Measurements from ENCODE around the gene ADGRF1. TPM values are rescaled to one million over a fixed set of nuclear protein-coding genes. Genes with fewer than 3 reads are reported as not detected.
"Not testable (repeated sequence)": the region's sequence is repeated elsewhere in the genome, so short reads cannot be mapped to it uniquely, and the experiment has no call there.

The ADGRF1 gene
- not detected for total RNA-seq

- no peak within 1 kb of the TSS for H3K4me3 Mint-ChIP-seq
- peaks cover 5% of the 10 kb centered on the region for H3K27me3 Mint-ChIP-seq
- no peak within 1 kb of the TSS for H3K27ac Mint-ChIP-seq
- no peaks in the 10 kb centered on the region for H3K36me3 Mint-ChIP-seq
- CTCF ChIA-PET, result interaction anchor here (0.6 kb wide), 1 partner anchor 11 kb away, joined by 3 read pairs; no protein-coding TSS in a partner anchor
- DNase-seq (no peak), ATAC-seq (no peak)
- no peaks in the 10 kb centered on the region for H3K4me1 Mint-ChIP-seq
- no peaks in the 10 kb centered on the region for H3K9me3 Mint-ChIP-seq (ENCODE audit: low read depth)
These were observed at the start of gene ADGRF1 for GRCh38 chr6:47042275-47042791. ADGRF1 (minus strand) TSS chr6:47042332; CDS start chr6:47029061, 13,271 bp downstream.

DNA sequence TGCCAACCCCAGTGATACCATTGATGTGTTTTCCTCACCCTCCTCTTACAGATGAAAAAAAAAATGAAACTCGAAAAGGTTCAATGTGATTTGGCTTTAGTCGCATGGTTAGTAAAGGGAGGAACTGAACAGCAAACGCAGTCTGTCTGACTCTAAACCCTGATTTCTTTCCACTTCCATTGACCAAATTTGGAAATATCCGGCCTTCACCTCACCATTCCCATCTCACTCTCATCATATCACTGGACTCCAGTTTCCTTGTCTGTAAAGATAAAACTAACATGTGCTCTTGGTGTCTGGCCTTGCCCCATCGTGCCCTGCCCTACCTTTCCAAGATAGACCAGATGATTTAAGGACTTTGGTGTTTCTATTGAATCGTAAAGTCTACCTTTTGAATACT, 48.7 kb upstream of the ADGRF1 start:
- no peaks in the 10 kb centered on the region for H3K9me3 Mint-ChIP-seq (ENCODE audit: low read depth)
- no peak for DNase-seq
- ATAC-seq, result no peak
- CTCF ChIA-PET, result no interaction called here
- no peaks in the 10 kb centered on the region for H3K27me3 Mint-ChIP-seq
- H3K36me3 Mint-ChIP-seq, result no peaks in the 10 kb centered on the region
- no peak overlapping the region for H3K4me3 Mint-ChIP-seq
- no peak overlapping the region for H3K27ac Mint-ChIP-seq
- no peaks in the 10 kb centered on the region for H3K4me1 Mint-ChIP-seq

DNA sequence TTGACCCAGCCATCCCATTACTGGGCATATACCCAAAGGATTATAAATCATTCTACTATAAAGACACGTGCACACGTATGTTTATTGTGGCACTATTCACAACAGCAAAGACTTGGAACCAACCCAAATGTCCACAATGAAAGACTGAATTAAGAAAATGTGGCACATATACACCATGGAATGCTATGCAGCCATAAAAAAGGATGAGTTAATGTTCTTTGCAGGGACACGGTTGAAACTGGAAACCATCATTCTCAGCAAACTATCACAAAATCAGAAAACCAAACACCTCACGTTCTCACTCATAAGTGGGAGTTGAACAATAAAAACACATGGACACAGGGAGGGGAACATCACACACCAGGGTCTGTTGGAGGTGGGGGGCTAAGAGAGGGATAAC, 47.3 kb upstream of the ADGRF1 start:
- H3K4me1 Mint-ChIP-seq; H3K4me3 Mint-ChIP-seq; H3K27me3 Mint-ChIP-seq; CTCF ChIA-PET; H3K9me3 Mint-ChIP-seq (ENCODE audit: low read depth); H3K27ac Mint-ChIP-seq; DNase-seq; H3K36me3 Mint-ChIP-seq; ATAC-seq: not testable (repeated sequence)

GRCh38 chr6:47086051-47086770, 44.1 kb upstream of the ADGRF1 start:
- no peaks in the 10 kb centered on the region for H3K4me1 Mint-ChIP-seq
- no peaks in the 10 kb centered on the region for H3K9me3 Mint-ChIP-seq (ENCODE audit: low read depth)
- no peak overlapping the region for H3K4me3 Mint-ChIP-seq
- H3K27ac Mint-ChIP-seq, result no peak overlapping the region
- H3K27me3 Mint-ChIP-seq, result peaks cover 2% of the 10 kb centered on the region
- no peak for ATAC-seq
- no peak for DNase-seq
- CTCF ChIA-PET, result no interaction called here
- H3K36me3 Mint-ChIP-seq, result no peaks in the 10 kb centered on the region

GRCh38 chr6:47084610-47085009, 42.5 kb upstream of the ADGRF1 start:
- CTCF ChIA-PET, result no interaction called here
- H3K9me3 Mint-ChIP-seq (ENCODE audit: low read depth), result no peaks in the 10 kb centered on the region
- no peaks in the 10 kb centered on the region for H3K4me1 Mint-ChIP-seq
- H3K27me3 Mint-ChIP-seq, result peaks cover 2% of the 10 kb centered on the region
- ATAC-seq, result no peak
- DNase-seq, result no peak
- no peak overlapping the region for H3K4me3 Mint-ChIP-seq
- no peak overlapping the region for H3K27ac Mint-ChIP-seq
- H3K36me3 Mint-ChIP-seq, result no peaks in the 10 kb centered on the region

GRCh38 chr6:47083586-47084047, 41.5 kb upstream of the ADGRF1 start:
- Mint-ChIP-seq H3K27ac (no peak overlapping the region), H3K27me3 (peaks cover 2% of the 10 kb centered on the region), H3K9me3 (ENCODE audit: low read depth) (no peaks in the 10 kb centered on the region), H3K4me3 (no peak overlapping the region), H3K36me3 (no peaks in the 10 kb centered on the region), H3K4me1 (no peaks in the 10 kb centered on the region)
- DNase-seq (no peak), ATAC-seq (no peak)
- CTCF ChIA-PET, result no interaction called here

- Mint-ChIP-seq H3K27me3 (peaks cover 14% of the 10 kb centered on the region), H3K4me1 (no peaks in the 10 kb centered on the region), H3K4me3 (no peak overlapping the region), H3K27ac (no peak overlapping the region), H3K36me3 (no peaks in the 10 kb centered on the region), H3K9me3 (ENCODE audit: low read depth) (no peaks in the 10 kb centered on the region)
- CTCF ChIA-PET, result no interaction called here
- DNase-seq, result no peak
- ATAC-seq, result no peak
These were observed 38.0 kb upstream of the ADGRF1 start for GRCh38 chr6:47080083-47080596.

DNA sequence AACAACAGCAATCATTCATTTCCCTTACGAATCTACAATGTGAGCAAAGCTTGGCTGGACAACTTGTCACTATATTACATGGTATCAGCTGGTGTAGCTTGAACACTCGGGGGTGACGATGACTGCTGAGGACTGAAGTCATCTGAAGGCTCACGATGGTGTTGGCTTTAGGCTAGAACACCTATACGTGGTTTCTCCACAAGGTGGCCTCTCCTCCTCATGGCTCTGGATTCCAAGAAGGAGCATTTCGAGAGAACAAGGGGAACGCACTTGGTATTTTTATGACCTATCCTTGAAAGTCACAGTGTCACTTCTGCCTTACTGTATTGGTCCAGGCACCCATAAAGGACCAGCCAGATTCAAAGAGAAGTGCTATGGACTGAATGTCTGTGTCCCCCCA, 37.5 kb upstream of the ADGRF1 start:
- no peak for ATAC-seq

DNA sequence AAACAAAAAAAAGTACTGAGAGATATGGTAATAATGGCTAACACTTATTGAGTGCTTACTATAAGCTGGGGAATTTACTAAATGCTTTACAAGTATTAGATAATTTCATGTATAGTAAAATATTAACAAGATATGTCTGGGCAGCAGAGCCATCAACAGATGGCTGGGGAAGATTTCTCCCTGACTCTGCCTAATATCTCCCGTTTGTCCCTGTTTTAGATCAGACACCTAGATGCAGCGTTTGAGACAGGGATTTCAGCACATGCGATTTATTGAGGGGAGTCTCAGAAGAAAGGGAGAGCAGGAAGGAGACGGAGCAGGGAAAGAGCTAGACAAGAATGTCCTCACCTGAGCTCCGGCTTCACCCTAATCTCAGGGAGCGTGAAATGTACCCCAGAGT, 36.9 kb upstream of the ADGRF1 start:
- Mint-ChIP-seq H3K27ac (no peak overlapping the region), H3K9me3 (ENCODE audit: low read depth) (no peaks in the 10 kb centered on the region), H3K4me1 (no peaks in the 10 kb centered on the region), H3K4me3 (no peak overlapping the region), H3K27me3 (peaks cover 14% of the 10 kb centered on the region), H3K36me3 (no peaks in the 10 kb centered on the region)
- CTCF ChIA-PET, result no interaction called here
- DNase-seq, result no peak
- ATAC-seq, result no peak

More for the DNA sequence above, 37.5 kb upstream of the ADGRF1 start:
- DNase-seq, result no peak
- Mint-ChIP-seq H3K27ac (no peak overlapping the region), H3K36me3 (no peaks in the 10 kb centered on the region), H3K9me3 (ENCODE audit: low read depth) (no peaks in the 10 kb centered on the region), H3K27me3 (peaks cover 14% of the 10 kb centered on the region), H3K4me1 (no peaks in the 10 kb centered on the region), H3K4me3 (no peak overlapping the region)
- CTCF ChIA-PET, result no interaction called here

DNA sequence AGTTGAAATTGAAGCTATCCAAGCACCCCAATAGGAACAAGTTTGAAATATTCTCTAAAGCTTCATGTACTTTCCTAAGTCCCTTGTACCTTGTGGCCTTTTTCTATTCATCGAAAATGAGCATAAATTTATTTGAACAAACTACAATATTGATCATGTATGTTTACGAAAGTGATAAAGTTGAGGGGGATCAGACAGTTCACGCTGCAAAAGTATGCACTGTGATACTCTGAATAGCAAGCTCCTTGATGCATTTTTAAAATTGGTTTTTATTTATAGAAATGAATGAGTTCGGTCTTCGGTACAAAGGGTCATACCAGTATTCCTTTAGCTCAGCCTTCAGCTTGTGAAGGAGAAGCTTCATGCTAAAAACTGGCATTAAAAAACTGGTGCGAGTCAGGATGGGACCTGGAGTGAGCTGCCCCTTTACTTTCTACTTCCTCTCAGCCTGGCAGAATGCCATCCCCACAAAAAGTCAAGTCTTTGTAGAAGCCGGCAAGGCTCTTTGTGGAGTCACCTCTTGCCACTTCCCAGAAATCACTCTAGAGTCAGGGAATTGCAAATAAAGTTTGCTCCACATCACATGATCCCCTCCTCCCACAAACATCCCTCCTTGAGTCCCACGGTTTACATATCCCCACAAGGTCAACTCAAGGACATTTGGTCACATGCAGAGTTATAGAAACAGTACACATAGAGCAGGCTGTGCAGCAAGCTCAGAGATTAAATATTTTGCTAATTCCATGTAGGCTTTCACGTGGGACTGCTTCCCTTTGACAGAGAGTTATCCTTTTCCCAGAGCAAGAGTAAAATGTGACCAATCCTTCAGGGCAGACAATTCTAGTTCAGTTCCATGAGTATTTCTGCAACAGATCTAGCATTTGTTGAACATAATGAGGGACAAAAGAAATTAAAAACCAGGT, 34.6 kb upstream of the ADGRF1 start:
- CTCF ChIA-PET, result no interaction called here

DNA sequence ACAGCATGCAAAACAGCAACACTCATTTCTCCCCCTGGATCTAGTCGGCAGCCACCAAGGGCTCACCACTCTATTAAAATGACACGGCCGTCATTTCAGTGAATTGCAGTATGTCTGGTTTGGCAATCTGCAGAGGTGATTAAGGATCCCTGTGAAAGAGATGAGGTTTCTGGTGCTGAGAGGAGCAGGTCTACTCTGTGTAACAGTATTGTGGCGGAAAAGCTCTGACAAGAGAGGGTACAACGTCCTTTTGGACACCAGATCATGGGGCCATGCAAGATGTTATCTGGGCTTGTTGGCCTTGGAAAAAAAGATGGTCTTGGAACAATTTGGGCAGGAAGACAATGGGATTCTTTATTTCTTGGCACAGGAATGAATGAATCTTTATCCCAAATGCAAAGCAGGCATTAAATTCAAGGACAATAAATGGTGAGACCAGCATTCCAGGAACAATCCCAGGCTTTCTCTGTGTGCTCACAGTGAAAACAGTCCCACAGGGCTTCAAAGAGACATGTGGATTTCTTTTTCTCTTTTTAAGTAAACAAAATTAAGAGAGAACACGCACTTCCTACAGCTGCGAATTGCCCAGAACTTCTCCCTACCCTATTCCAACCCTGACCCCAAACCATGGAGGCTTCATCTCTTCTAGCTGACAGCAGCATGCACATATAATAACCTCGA, 33.7 kb upstream of the ADGRF1 start:
- Mint-ChIP-seq H3K4me1 (no peaks in the 10 kb centered on the region), H3K4me3 (no peak overlapping the region), H3K9me3 (ENCODE audit: low read depth) (no peaks in the 10 kb centered on the region), H3K36me3 (no peaks in the 10 kb centered on the region), H3K27me3 (peaks cover 12% of the 10 kb centered on the region), H3K27ac (no peak overlapping the region)
- CTCF ChIA-PET, result no interaction called here
- DNase-seq (no peak), ATAC-seq (no peak)

More for the DNA sequence above, 34.6 kb upstream of the ADGRF1 start:
- ATAC-seq, result no peak
- H3K9me3 Mint-ChIP-seq (ENCODE audit: low read depth), result no peaks in the 10 kb centered on the region
- H3K4me3 Mint-ChIP-seq, result no peak overlapping the region
- H3K27me3 Mint-ChIP-seq, result peaks cover 12% of the 10 kb centered on the region
- H3K27ac Mint-ChIP-seq, result no peak overlapping the region
- H3K36me3 Mint-ChIP-seq, result no peaks in the 10 kb centered on the region
- H3K4me1 Mint-ChIP-seq, result no peaks in the 10 kb centered on the region
- DNase-seq, result no peak

DNA sequence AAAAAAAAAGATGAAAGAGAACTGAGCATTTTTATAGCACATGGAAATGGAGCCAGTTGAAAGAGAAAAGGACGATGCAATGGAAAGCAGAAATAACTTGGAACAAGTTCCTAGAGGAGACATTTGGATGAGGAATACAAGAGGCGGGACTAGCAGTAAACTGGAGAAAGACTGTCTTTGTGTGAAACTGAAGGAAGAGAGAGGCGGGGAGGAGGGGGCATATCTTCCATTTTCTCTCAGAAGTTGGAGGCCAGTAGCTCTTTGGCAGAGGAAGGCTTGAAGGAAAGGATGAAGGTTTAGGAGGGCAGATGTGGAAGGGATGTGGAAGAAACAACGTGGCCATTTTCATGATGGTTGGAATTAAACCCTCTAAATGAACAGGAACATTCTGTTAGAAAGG, 33.0 kb upstream of the ADGRF1 start:
- H3K4me3 Mint-ChIP-seq, result no peak overlapping the region
- no peaks in the 10 kb centered on the region for H3K9me3 Mint-ChIP-seq (ENCODE audit: low read depth)
- ATAC-seq (no peak), DNase-seq (no peak)
- H3K36me3 Mint-ChIP-seq, result no peaks in the 10 kb centered on the region
- no peaks in the 10 kb centered on the region for H3K4me1 Mint-ChIP-seq
- H3K27me3 Mint-ChIP-seq, result peaks cover 12% of the 10 kb centered on the region
- CTCF ChIA-PET, result no interaction called here
- H3K27ac Mint-ChIP-seq, result no peak overlapping the region

All from activated CD8-positive, alpha-beta memory T cell treated with anti-CD3 and anti-CD28 coated beads, Interleukin-2, amount 10 ng/mL, durations not matched to agents 7 days and 5 days (primary cell).